OCI-LY3 (cell line): ENCODE measurements around the gene RNF166.

Experiments used
- EZH2phosphoT487 ChIP-seq: fragments of 200-600 bp; shearing (Covaris generic); IDR thresholded peaks from 2 replicates; pipeline ENCODE4 v1.6.1; 2018; ENCODE audit warnings: antibody characterized with exemption, mixed run types, low read depth
- TF ChIP-seq, protein P1 (sequence below): fragments of 200-600, 300-600 bp; sonication (generic); IDR thresholded peaks from 2 replicates; pipeline ENCODE4 v1.5.1; 2014; ENCODE audit warnings: antibody characterized with exemption, low read length, low read depth

DNA sequence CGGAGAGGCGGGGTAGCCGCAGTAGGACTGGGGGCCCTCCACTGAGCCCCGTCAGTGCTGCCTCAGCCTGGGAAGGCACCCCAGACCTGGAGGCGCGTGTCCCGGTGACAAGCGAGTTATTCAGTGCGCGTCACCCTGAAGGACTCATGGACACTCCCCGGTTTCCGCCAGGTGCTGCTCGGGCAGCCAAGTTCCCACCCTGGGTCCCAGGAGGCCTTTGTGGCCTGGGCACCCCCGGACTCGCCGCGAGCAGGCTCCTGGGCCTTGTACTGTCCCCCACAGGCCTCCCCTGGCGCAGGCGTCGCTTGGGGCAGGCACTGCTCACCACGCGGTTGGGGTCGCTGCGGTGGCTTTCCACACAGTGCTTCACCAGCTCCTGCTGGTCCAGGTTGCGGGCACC, 7.6 kb downstream of the RNF166 start:
- TF ChIP-seq, protein P1, sequence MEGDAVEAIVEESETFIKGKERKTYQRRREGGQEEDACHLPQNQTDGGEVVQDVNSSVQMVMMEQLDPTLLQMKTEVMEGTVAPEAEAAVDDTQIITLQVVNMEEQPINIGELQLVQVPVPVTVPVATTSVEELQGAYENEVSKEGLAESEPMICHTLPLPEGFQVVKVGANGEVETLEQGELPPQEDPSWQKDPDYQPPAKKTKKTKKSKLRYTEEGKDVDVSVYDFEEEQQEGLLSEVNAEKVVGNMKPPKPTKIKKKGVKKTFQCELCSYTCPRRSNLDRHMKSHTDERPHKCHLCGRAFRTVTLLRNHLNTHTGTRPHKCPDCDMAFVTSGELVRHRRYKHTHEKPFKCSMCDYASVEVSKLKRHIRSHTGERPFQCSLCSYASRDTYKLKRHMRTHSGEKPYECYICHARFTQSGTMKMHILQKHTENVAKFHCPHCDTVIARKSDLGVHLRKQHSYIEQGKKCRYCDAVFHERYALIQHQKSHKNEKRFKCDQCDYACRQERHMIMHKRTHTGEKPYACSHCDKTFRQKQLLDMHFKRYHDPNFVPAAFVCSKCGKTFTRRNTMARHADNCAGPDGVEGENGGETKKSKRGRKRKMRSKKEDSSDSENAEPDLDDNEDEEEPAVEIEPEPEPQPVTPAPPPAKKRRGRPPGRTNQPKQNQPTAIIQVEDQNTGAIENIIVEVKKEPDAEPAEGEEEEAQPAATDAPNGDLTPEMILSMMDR = no peak
- TF ChIP-seq EZH2phosphoT487 = no peak
